H1 (cell line): Measurements from ENCODE around the gene ATXN1L. TPM values are rescaled to one million over a fixed set of nuclear protein-coding genes. Genes with fewer than 3 reads are reported as not detected.

Experiments used
- ATF2 ChIP-seq: IDR thresholded peaks from 2 replicates; pipeline ENCODE4 v1.6.1; 2012; ENCODE audit warnings: low read length, inconsistent platforms
- BACH1 ChIP-seq: IDR thresholded peaks from 2 replicates; pipeline ENCODE4 v1.6.1; 2012; ENCODE audit warnings: low read length, improper control_type of control experiment
- CEBPB ChIP-seq: IDR thresholded peaks from 2 replicates; pipeline ENCODE4 v1.6.1; 2012; ENCODE audit warnings: low read depth, low read length
- MAFK ChIP-seq: IDR thresholded peaks from 2 replicates; pipeline ENCODE4 v1.6.1; 2012; ENCODE audit warnings: low read depth, mild to moderate bottlenecking, improper control_type of control experiment, low read length
- polyA plus RNA-seq, 7 experiments: library from polyadenylated mRNA; depleted of rRNA in 3 of 7; stranded (reverse) in 5 of 7; unstranded in 2 of 7; fragments of >200 nt in 5 of 7; fragments of 200-250 nt in 2 of 7; gene quantifications; 1 replicate in 5 of 7; 2 replicates in 1 of 7; 4 replicates in 1 of 7; pipeline versions ENCODE4 v1.2.1 to v1.2.3, GENCODE V29; 2011 to 2013; ENCODE audit warnings: missing spikeins in 2 of 7, mixed read lengths in 2 of 7
- total RNA-seq: library from RNA; stranded (reverse); fragmentation: NEBNext Ultra II Directional; extraction: Animal tissue kit (Norgen Biotek cat#: 25700); gene quantifications from 2 replicates; pipeline ENCODE4 v1.2.1, GENCODE V29; 2021

ATXN1L gene
- total and polyA plus RNA-seq, 2 of the 8 experiments (the other 6 are each of a cell fraction or from before 2014, with no cell fraction given) = 12.1 to 23.8 TPM

GRCh38 chr16:71837150-71837549, 8.6 kb upstream of the ATXN1L start (continued):
- TF ChIP-seq CEBPB = no peak
- TF ChIP-seq ATF2 = no peak
- TF ChIP-seq BACH1 = no peak
- TF ChIP-seq MAFK = no peak
